ENCODE data around the gene SEZ6L.

GRCh38 chr22:26169315-26170111, at the start of gene SEZ6L:
- TF ChIP-seq, protein P1, sequence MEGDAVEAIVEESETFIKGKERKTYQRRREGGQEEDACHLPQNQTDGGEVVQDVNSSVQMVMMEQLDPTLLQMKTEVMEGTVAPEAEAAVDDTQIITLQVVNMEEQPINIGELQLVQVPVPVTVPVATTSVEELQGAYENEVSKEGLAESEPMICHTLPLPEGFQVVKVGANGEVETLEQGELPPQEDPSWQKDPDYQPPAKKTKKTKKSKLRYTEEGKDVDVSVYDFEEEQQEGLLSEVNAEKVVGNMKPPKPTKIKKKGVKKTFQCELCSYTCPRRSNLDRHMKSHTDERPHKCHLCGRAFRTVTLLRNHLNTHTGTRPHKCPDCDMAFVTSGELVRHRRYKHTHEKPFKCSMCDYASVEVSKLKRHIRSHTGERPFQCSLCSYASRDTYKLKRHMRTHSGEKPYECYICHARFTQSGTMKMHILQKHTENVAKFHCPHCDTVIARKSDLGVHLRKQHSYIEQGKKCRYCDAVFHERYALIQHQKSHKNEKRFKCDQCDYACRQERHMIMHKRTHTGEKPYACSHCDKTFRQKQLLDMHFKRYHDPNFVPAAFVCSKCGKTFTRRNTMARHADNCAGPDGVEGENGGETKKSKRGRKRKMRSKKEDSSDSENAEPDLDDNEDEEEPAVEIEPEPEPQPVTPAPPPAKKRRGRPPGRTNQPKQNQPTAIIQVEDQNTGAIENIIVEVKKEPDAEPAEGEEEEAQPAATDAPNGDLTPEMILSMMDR (conservative IDR thresholded peaks at IDR 0.05; ENCODE audit: low read depth, low read length), result no peak
- TF ChIP-seq EZH2phosphoT487 (IDR thresholded peaks at IDR 0.05; ENCODE audit: borderline replicate concordance, low read length) (no peak), EZH2 (IDR thresholded peaks at IDR 0.05; ENCODE audit: low read length, unreplicated experiment) (no peak)
